Measurements from ENCODE around the gene PAX2. TPM values are rescaled to one million over a fixed set of nuclear protein-coding genes. Genes with fewer than 3 reads are reported as not detected.
A peak's percentile ranks its signal among the peaks of the same experiment; 100 is the strongest.

PAX2 gene
- total and polyA plus RNA-seq, 2 of the 8 experiments (the other 6 are each of a cell fraction or from before 2014, with no cell fraction given), result 0.02 TPM; not detected in 1

DNA sequence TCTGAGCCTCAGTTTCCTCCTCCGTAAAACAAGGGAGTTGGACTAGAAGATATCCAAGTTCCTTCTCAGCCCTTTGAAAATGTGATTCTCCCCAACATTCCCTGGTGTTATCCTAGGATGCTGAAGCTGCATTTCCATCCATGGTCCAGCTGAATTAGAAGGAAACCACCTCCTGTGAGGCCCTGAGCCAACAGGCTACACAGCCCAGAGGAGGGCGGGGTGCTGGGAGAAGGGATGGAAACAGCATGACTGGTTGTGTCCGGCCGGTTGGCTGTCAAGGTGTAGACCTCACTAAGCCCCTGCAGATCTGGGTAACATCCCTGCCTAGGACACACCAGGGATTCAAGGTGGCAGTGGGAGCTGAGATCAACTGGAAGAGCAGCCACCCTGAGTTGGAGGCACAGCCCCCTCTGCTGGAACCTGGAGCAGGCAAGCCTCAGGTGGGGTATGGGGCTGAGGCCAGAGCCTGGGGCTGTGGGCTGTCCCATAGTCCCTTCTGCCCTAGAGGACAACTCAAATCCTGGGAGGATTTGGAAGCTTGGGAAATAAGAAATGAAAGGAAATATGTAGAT is 72.0 kb downstream of the PAX2 start (continued):
- TF ChIP-seq GTF2F1 (IDR thresholded peaks at IDR 0.05; ENCODE audit: borderline replicate concordance, low read depth, low read length) (no peak), SIX5 (IDR thresholded peaks at IDR 0.05; ENCODE audit: low read depth, low read length) (no peak), SUZ12 (IDR thresholded peaks at IDR 0.05; ENCODE audit: low read length) (peak; percentile 21; the same call in 1 of the 2 replicates), JUND (IDR thresholded peaks at IDR 0.05; ENCODE audit: low read length) (no peak), KDM4A (IDR thresholded peaks at IDR 0.05; ENCODE audit: low read depth, low read length, severe bottlenecking) (no peak)

Measured in H1 (cell line).